Ishikawa (cell line): Measurements from ENCODE around the gene EIF1AD.
A peak's percentile ranks its signal among the peaks of the same experiment; 100 is the strongest.

Source experiments
- CEBPB ChIP-seq: IDR thresholded peaks from 2 replicates; pipeline ENCODE4 v1.6.1; 2012
- CREB1 ChIP-seq: IDR thresholded peaks from 2 replicates; pipeline ENCODE4 v1.6.1; 2012; ENCODE audit warnings: low read depth
- EGR1 ChIP-seq: IDR thresholded peaks from 2 replicates; pipeline ENCODE4 v1.6.1; 2012
- EP300 ChIP-seq: IDR thresholded peaks from 2 replicates; pipeline ENCODE4 v1.6.1; 2012; ENCODE audit warnings: borderline replicate concordance
- FOXM1 ChIP-seq: IDR thresholded peaks from 2 replicates; pipeline ENCODE4 v1.6.1; 2012; ENCODE audit warnings: low read depth, borderline replicate concordance
- MAX ChIP-seq: IDR thresholded peaks from 2 replicates; pipeline ENCODE4 v1.6.1; 2012
- NFIC ChIP-seq: IDR thresholded peaks from 2 replicates; pipeline ENCODE4 v1.6.1; 2012
- RAD21 ChIP-seq: IDR thresholded peaks from 2 replicates; pipeline ENCODE4 v1.6.1; 2012; ENCODE audit warnings: low read depth
- REST ChIP-seq: IDR thresholded peaks from 2 replicates; pipeline ENCODE4 v1.6.1; 2012; ENCODE audit warnings: low read depth, mild to moderate bottlenecking
- TAF1 ChIP-seq: IDR thresholded peaks from 2 replicates; pipeline ENCODE4 v1.6.1; 2012; ENCODE audit warnings: low read depth, mild to moderate bottlenecking
- TCF12 ChIP-seq: IDR thresholded peaks from 2 replicates; pipeline ENCODE4 v1.6.1; 2012; ENCODE audit warnings: low read depth
- TEAD4 ChIP-seq: IDR thresholded peaks from 2 replicates; pipeline ENCODE4 v1.6.1; 2012
- USF1 ChIP-seq: IDR thresholded peaks from 2 replicates; pipeline ENCODE4 v1.6.1; 2012
- YY1 ChIP-seq: IDR thresholded peaks from 2 replicates; pipeline ENCODE4 v1.6.1; 2012; ENCODE audit warnings: low read depth
- ZBTB7A ChIP-seq: IDR thresholded peaks from 2 replicates; pipeline ENCODE4 v1.6.1; 2012; ENCODE audit warnings: low read depth

Gene EIF1AD

GRCh38 chr11:66008468-66009101 lies 6.6 kb upstream of the EIF1AD start:
- no peak for TF ChIP-seq REST
- TF ChIP-seq MAX, result peak; percentile 26; the same call in 1 of the 2 replicates
- TF ChIP-seq RAD21, result peak; percentile 5; the same call in 1 of the 2 replicates

- TF ChIP-seq TAF1 (no peak), MAX (no peak), CEBPB (no peak), FOXM1 (no peak), RAD21 (no peak), USF1 (no peak), REST (no peak), TCF12 (no peak), ZBTB7A (no peak), CREB1 (no peak), EP300 (no peak; the same call in 1 of the 2 replicates), EGR1 (no peak), YY1 (no peak), TEAD4 (no peak), NFIC (no peak)
Measured at GRCh38 chr11:66008095-66008467, 6.1 kb upstream of the EIF1AD start.

- TF ChIP-seq REST (no peak), YY1 (0 out of 2 replicates have a peak, but pooled peaks have one; percentile 24), ZBTB7A (peak; percentile 49; the same call in 1 of the 2 replicates), USF1 (no peak)
Measured at GRCh38 chr11:66007201-66007634, 5.3 kb upstream of the EIF1AD start.

- TF ChIP-seq MAX (no peak), FOXM1 (no peak), EP300 (peak; percentile 38; the same call in 1 of the 2 replicates), TCF12 (0 out of 2 replicates have a peak, but pooled peaks have one; percentile 17), RAD21 (no peak), YY1 (no peak), NFIC (no peak), TAF1 (no peak), USF1 (no peak; the same call in 1 of the 2 replicates), TEAD4 (peak; percentile 61), REST (no peak), CEBPB (no peak)
Measured at GRCh38 chr11:66006891-66007176, 4.9 kb upstream of the EIF1AD start.
